SK-N-MC (cell line): Measurements from ENCODE around the gene MARK2.

Experiments used
- EZH2 ChIP-seq: fragments of 200-600 bp; sonication (generic); IDR thresholded peaks from one replicate; pipeline ENCODE4 v1.6.1; 2017; ENCODE audit warnings: antibody characterized with exemption
- POLR2AphosphoS5 ChIP-seq: IDR thresholded peaks from 2 replicates; pipeline ENCODE4 v1.6.1; 2012; ENCODE audit warnings: mild to moderate bottlenecking, low read depth, low read length, borderline replicate concordance

- TF ChIP-seq EZH2 (no peak), POLR2AphosphoS5 (no peak; the same call in 1 of the 2 replicates)
Observed at GRCh38 chr11:63853476-63853875, 14.6 kb downstream of the MARK2 start.
